Nephron progenitor cell (in vitro differentiated cells): ENCODE measurements around the gene SLX4.

Source experiments
- DNase-seq: peaks from one replicate; pipeline ENCODE4 v3.0.0; 2021
- H3K27ac Mint-ChIP-seq: 2 replicates; pipeline ENCODE4 v1.8.0; 2021; ENCODE audit warnings: mild to moderate bottlenecking, moderate library complexity, mixed read lengths
- H3K27me3 Mint-ChIP-seq: 2 replicates; pipeline ENCODE4 v1.8.0; 2021; ENCODE audit warnings: mild to moderate bottlenecking, low read depth, mixed read lengths; ENCODE audit not compliant: poor library complexity
- H3K36me3 Mint-ChIP-seq: 2 replicates; pipeline ENCODE4 v1.8.0; 2021; ENCODE audit warnings: low read depth, mixed read lengths
- H3K4me1 Mint-ChIP-seq: 2 replicates; pipeline ENCODE4 v1.8.0; 2021; ENCODE audit warnings: mixed read lengths
- H3K4me3 Mint-ChIP-seq: 2 replicates; pipeline ENCODE4 v1.8.0; 2021; ENCODE audit warnings: mild to moderate bottlenecking, moderate library complexity, mixed read lengths
- H3K9me3 Mint-ChIP-seq: 2 replicates; pipeline ENCODE4 v1.8.0; 2021; ENCODE audit warnings: mild to moderate bottlenecking, moderate library complexity, mixed read lengths
- CTCF ChIP-seq: fragments of 200-600 bp; sonication (generic); IDR thresholded peaks from 2 replicates; pipeline ENCODE4 v1.5.0; 2021; ENCODE audit warnings: antibody characterized with exemption

The SLX4 gene

DNA sequence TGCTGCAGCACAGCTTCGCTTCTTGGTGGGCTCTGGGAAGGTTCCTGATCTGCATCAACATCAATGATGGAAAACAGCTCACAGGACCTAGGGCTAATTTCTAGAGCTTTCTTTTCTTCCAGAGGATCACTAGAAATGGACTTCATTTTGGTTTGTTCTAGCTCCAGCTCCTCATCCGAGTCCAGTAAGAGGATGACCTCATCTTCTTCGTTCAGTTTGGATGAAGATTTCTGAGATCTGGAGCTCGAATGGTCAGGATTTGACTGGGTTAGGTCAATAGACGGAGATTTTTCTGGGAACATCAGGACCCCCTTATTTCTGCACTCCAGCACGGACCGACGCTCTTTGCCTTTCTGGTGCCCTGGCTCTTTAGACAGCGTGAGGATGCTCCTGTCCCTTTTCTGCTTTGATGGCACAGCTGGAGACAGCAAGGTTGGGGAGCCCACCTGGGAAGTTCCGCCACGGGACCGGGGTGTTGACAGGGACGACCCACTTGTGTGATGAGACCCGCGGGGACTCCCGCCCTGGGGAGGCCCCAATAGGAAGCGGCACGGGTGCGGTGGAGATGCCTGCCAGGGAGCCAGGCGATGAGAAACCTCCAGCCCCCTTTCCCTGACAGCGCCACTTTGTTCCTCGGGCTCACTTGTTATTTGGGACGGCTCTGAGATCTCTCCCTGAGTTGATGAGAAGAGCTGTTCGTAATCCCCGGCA, 21.3 kb downstream of the SLX4 start:
- Mint-ChIP-seq H3K27ac (no peak overlapping the region), H3K4me3 (no peak overlapping the region), H3K4me1 (peaks cover 10% of the 10 kb centered on the region), H3K27me3 (no peaks in the 10 kb centered on the region), H3K36me3 (peaks cover 54% of the 10 kb centered on the region), H3K9me3 (no peaks in the 10 kb centered on the region)
- TF ChIP-seq CTCF = no peak
- no peak for DNase-seq

DNA sequence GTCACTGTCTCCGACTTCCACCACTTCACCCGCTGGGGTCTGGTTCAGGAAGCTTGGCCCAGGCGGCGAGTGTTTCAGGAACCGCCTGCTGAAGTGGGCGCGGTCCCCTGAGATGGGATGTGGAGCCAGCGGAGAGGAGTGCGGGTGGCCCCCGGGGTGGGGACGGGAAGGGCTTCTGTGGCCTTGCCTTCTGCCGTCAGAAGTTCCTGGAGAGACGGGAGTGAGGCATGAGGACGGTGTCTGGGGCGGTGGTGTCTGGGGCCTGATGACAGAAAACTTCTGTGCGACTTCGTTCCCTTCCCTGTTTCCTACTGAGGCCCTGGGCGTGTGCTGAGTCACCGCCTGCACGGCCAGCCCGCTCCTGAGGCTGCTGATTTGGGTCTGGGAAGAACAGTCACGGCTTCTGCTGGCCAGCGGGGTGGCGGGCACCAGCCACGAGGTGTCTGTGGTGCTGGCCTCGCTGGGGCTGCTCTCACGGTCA, 21.9 kb downstream of the SLX4 start:
- TF ChIP-seq CTCF = no peak
- Mint-ChIP-seq H3K9me3 (no peaks in the 10 kb centered on the region), H3K36me3 (peaks cover 58% of the 10 kb centered on the region), H3K27me3 (no peaks in the 10 kb centered on the region), H3K27ac (no peak overlapping the region), H3K4me1 (peaks cover 10% of the 10 kb centered on the region), H3K4me3 (no peak overlapping the region)
- no peak for DNase-seq

GRCh38 chr16:3589001-3589400, 22.4 kb downstream of the SLX4 start:
- Mint-ChIP-seq H3K9me3 (no peaks in the 10 kb centered on the region), H3K36me3 (peaks cover 60% of the 10 kb centered on the region), H3K4me1 (peaks cover 10% of the 10 kb centered on the region), H3K27ac (no peak overlapping the region), H3K27me3 (no peaks in the 10 kb centered on the region), H3K4me3 (no peak overlapping the region)
- DNase-seq = no peak
- no peak for TF ChIP-seq CTCF

- Mint-ChIP-seq H3K4me3 (no peak overlapping the region), H3K9me3 (no peaks in the 10 kb centered on the region), H3K36me3 (peaks cover 63% of the 10 kb centered on the region), H3K27me3 (no peaks in the 10 kb centered on the region), H3K4me1 (peaks cover 10% of the 10 kb centered on the region), H3K27ac (no peak overlapping the region)
- TF ChIP-seq CTCF = no peak
- DNase-seq = no peak
Observed at GRCh38 chr16:3587547-3588110, 23.8 kb downstream of the SLX4 start.

GRCh38 chr16:3584412-3584811, 27.0 kb downstream of the SLX4 start:
- no peak for DNase-seq
- Mint-ChIP-seq H3K27ac (no peak overlapping the region), H3K9me3 (no peaks in the 10 kb centered on the region), H3K36me3 (peaks cover 41% of the 10 kb centered on the region), H3K4me1 (peaks cover 22% of the 10 kb centered on the region), H3K27me3 (no peaks in the 10 kb centered on the region), H3K4me3 (no peak overlapping the region)
- no peak for TF ChIP-seq CTCF
